Stromal cell of bone marrow (primary cell): Measurements from ENCODE around the gene EYA2.

Experiments used
- DNase-seq: peaks from one replicate; pipeline ENCODE4 v3.0.0-alpha.2; 2012; ENCODE audit warnings: low read depth

The EYA2 gene

GRCh38 chr20:46979603-46980241, 85.1 kb downstream of the EYA2 start:
- no peak for DNase-seq

DNA sequence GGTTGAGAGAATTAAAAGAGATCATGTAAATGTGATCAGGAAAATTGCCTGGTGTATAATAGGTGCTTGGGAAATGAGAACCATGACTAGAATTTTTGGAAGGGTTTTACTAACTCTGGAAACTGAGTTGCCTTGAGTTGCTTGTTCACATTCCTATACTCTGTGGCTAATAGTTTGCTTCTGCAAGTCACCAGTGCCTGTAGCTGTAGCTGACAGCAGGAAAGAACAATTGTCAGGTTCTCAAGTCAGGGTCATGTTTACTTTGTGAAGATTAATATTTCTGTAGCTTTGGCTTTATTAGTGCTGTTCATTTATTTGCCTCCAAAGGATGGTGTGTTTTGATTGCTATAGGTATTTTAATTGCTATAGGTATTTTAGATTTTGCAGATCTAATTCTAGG, 86.5 kb downstream of the EYA2 start:
- no peak for DNase-seq

DNA sequence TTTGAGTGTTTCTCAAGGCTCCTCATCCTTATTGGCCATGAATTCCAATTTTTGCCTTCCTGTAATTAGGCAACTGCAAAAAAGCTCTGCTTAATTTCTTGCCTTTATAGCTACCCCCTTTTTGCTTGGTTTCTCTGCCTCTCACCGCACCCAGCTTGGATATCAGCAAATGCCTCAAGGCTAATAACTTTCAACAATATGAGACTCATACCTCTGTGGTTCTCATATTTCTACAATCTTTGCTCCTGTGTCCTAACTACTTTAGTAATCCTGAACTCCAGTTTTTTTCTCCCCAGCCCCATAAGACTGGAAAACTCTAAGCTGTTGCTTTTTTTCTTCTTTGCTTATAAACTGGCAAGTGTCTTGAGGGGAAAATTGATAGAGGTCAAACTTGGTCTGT, 88.8 kb downstream of the EYA2 start:
- DNase-seq = no peak

GRCh38 chr20:46984405-46984804, 89.8 kb downstream of the EYA2 start:
- peak; percentile 49 for DNase-seq

GRCh38 chr20:46985250-46985649, 90.6 kb downstream of the EYA2 start:
- no peak for DNase-seq

DNA sequence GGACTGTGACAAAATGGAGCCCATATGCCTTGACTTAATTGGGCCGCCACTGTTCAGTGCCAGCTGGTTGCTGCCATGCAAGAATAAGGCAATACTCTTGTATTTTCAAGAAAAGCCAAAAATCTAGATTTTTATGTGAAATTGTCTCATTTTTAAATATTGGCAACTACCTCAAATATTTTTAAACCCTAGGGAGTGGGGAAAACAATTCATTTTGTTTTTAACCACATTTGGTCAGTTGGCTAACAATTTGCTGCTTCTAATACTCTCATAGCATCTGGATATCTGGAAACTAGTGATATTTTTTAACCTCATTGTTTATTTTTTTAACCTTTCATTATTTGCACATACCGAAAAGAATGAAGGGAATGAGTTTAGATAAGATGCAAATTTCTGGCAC, 91.0 kb downstream of the EYA2 start:
- no peak for DNase-seq

- no peak for DNase-seq
Measured at GRCh38 chr20:46987001-46987400, 92.4 kb downstream of the EYA2 start.

GRCh38 chr20:46990017-46990595, 95.5 kb downstream of the EYA2 start:
- DNase-seq = no peak

- no peak for DNase-seq
Measured at GRCh38 chr20:46990596-46991104, 96.0 kb downstream of the EYA2 start.

DNA sequence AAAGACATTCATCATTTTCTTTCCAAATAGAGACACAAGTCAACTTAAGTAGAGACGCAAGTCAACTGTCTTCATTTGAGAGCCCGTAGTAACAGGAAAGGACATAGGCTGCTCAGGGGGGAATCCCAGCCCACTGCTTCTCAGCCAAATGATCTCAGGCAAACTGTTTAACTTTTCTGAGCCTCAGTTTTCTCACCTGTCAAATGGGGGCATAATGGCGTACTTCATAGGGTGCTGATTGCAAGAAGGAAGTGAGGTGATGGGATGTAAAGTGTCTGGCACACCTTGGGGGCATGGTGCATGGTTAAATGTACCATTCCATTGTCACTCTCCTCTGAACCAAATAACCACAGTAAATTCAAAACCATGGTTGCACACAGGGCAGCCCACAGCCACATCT, 96.5 kb downstream of the EYA2 start:
- no peak for DNase-seq

DNA sequence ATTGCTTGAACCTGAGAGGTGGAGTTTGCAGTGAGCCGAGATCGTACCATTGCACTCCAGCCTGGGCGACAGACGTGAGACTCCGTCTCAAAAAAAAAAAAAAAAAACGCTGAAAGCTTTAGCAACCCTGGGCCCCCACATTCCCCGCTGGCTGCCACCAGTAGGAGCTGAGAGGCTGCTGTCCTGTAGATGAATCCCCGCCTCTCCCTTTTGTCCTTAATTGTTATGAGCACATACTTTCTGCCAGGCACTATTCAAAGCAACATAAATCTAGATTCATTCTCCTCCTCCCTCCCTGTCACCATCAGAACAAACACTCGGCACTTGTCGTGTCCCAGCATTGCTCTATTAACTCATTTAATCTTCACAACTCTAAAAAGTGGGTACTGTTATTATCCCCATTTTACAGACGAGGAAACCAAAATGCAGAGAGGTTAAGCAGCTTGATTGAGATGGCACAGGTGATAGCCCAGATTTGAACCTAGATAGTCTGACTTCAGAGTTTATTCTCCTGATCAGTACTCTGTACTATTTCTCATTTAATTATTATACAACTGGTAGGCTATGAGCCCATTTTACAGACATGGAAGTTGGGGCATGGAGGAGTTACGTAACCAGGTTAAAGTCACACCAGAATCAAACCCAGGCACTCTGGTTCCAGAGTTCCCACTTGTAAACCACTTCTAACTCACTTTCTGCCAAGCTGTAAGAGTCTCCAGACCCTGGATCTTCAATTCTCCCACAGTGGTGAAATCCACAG, 97.4 kb downstream of the EYA2 start:
- DNase-seq = no peak

DNA sequence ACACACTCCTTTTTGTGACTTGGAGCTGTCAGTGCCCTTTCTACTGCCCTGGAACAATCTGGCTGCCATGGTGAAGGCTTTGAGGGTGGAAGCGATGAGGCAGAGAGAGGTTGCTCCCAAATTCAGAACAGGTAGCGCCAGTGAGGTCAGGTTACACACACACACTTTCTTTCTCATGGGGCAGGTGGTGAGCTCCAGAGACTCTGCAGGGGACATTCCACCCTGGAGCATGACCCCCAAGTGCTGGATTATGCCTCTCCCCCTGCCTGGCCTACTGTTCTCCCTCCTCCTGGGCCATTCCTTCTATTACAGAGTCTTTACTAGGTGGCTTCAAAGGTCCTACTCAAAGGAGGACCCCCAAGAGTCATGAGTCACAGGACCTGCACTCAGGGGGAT, 98.0 kb downstream of the EYA2 start:
- DNase-seq = no peak

DNA sequence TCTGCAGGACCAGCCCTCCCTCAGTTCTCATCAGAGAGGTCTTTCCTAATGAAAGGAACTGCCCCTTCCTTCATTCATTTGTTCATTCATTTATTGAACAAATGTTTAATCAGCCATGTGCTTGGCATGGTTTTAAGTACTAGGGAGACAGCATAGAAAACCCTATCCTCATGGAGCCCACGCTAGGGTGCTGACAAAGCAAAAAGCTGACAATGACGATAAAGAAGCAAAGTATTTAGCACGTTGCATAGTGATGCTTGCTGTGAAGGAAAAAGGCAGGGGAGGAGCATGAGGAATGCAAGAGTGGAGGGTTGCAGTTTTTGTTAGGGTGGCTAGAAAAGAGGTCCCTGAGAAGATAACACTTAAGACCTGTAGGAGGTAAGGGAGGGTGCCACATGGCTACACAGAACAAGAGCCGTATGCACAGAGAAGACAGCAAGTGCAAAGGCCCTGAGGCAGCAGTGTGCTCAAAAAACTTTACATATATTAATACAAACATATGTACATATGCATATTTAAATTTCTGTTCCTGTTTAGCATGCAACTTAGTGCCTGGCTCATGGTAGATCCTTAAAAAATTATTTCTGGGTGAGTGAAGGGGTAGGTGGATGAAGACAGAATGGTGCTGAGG, 98.9 kb downstream of the EYA2 start:
- DNase-seq = no peak

- no peak for DNase-seq
Measured at GRCh38 chr20:46994341-46994740, 99.7 kb downstream of the EYA2 start.

DNA sequence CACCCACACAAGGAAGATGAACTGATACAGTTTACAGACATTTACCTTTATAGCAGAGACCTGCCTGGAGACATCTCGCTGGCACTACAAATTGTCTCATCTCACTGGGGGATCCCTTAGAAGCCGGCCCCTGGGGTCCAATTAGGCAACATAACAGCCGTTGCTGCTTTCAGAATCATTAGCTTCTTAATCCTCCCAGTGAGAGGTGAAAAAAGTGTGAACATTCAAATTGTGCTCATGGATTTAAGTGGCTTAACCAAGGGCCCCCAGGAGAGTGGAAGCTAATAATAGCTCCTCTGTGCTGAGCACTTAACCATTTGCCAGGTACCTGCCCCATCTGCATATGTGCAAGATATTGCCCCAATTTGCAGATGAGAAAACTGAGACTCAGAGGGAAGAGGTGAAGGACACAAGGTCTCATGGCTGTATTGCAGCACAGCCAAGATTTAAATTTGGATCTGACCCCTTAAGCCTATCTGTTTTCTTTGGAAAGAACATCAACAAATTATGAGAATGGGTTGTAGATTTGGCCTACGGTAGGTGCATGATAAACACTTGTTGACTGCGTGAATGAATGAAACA, 101.0 kb downstream of the EYA2 start:
- no peak for DNase-seq

DNA sequence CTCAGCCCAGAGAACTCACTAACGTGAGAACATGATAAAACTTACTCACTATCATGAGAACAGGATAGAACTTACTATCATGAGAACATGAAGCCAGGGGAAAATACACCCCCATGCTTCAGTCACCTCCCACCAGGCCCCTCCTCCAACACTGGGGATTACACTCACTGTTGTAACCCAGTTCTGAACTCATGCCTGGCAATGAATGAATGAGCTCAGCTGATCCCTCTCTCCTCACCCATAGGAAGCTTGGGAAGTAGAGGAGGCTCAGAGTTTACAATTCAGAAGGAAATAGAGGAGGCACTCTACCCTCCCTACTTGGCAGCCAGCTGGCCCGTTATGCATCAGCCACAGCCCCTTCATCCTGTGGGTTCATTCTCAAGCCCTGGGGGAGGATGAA, 102.5 kb downstream of the EYA2 start:
- no peak for DNase-seq

DNA sequence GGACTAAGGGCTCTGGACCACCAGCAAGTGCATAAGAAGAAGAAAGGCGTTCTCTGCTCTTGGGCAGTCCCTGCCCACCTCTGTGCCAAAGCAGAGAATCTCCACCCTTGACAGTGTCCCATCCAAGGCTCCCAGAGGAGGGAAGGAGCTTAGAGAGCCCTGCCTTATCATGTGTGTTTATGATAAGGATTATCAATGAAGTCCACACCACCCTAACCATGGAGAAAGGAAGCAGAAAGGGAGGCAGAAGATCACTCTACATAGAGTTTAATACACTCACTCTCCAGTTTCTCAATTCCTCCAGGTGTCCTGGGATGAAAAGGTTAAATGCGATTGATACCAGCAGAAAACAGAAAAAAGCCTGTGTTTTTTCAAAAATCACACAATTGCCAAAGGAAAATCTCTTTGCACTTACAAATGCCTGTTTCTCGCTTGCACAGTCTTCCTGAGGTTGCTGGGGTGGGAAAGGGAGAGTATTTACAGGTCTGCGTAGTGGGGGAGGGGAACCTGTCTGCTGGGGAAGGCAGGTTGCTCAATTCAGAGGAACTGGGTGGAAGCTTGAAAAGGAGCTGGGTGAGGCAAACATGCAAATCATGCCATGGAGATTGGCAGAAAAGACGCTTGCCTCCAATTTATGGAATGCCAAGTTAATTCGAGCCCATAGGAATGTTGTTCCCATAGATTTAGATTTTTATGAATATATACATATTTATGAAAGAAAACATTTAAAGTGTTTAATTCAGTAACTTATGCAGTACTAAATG, 104.0 kb downstream of the EYA2 start:
- no peak for DNase-seq

- DNase-seq = no peak
Measured at GRCh38 chr20:46999801-47000465, 105.3 kb downstream of the EYA2 start.

- no peak for DNase-seq
Measured at GRCh38 chr20:47003223-47003622, 108.6 kb downstream of the EYA2 start.

DNA sequence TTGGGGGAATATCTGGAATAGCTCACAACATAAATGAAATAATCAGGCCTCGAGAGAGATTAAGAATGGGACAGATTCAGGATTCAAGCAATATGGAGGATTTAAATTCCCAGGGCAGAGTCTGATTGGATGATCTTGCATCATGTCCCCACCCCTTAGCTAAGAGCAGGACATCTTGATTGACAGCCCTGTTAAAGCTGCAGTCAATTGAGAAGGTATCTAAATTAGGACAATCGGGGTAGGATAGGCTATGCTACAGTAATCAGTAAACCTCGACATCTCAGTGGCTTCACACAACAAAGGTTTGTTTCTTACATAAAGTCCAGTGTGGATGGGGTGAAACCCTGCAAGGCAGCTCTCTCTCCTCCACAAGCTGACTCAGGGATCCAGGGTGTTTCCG, 109.5 kb downstream of the EYA2 start:
- DNase-seq = no peak
